ENCODE data around the gene LRTM2. TPM values are rescaled to one million over a fixed set of nuclear protein-coding genes. Genes with fewer than 3 reads are reported as not detected.

The LRTM2 gene
- total RNA-seq, 1 donor: not detected

DNA sequence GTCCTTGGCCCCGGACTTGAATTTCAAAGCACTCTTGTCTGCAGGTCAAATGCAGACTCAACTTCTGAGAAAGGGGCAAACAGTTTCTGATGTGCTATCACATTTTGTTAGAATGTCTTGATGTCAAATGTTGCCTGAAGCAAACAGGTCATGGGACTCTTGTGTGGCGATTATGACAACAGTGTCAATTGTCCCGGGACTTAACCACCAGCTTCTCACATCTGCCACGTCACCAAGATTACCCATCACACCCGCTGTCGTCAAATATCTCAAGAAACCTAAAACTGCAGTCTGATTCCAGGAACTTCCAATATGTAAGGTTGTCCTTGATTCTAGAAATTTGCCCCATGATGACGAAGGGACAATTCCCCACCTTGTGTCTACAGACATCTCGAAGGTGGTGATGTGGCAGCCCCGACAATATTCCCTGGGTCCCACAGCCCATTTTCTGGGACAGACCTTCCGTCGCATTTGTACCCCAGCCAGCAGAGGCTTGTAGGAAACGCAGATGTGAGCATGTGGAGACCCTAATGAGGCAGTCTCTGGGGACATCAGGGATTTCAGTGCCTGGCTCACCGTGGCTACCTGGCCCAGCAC is 21.3 kb downstream of the LRTM2 start:
- H3K4me3 ChIP-seq (ENCODE audit: low read depth, low read length): no peak overlapping the region
- DNase-seq (ENCODE audit: low read depth): no peak
- TF ChIP-seq, protein P1, sequence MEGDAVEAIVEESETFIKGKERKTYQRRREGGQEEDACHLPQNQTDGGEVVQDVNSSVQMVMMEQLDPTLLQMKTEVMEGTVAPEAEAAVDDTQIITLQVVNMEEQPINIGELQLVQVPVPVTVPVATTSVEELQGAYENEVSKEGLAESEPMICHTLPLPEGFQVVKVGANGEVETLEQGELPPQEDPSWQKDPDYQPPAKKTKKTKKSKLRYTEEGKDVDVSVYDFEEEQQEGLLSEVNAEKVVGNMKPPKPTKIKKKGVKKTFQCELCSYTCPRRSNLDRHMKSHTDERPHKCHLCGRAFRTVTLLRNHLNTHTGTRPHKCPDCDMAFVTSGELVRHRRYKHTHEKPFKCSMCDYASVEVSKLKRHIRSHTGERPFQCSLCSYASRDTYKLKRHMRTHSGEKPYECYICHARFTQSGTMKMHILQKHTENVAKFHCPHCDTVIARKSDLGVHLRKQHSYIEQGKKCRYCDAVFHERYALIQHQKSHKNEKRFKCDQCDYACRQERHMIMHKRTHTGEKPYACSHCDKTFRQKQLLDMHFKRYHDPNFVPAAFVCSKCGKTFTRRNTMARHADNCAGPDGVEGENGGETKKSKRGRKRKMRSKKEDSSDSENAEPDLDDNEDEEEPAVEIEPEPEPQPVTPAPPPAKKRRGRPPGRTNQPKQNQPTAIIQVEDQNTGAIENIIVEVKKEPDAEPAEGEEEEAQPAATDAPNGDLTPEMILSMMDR (IDR thresholded peaks at IDR 0.05; ENCODE audit: insufficient read depth, low read length): no peak

DNA sequence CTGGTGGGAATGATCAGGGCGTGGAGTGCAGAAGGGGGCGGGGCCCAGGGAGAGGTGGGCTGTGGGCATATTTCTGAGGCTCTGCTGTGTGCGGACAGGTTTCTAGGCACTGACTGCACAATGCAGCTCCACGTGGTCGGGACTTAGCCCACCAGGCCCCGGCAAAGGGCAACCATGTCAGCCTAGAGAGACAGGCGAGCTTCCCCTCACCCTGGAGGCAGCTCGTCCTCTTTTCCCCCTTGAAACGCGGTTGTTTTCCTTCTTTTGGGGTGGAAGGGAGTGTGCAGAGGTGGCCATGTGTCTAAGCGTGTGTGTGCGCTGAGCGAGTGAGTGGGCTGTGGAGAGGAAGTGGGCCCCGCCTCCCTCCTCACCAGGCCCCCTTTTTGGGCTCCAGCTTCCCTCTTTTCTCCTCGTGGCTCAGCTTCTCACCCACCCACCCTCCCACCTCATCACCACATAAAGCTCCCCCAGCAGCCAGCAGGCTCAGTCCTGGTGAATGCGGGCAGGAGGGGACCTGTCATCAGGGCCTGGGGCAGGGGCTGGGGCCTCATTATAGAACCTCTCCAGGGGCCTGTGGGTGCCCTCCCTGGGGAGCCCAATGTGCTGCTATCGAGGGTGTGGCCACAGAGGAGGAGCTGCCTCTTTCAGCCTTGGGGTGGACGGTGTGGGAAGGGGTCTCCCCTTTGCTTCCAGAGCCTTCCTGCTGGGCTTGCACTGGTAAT is 22.0 kb downstream of the LRTM2 start:
- no peak overlapping the region for H3K4me3 ChIP-seq (ENCODE audit: low read depth, low read length)
- DNase-seq (ENCODE audit: low read depth): no peak
- TF ChIP-seq, protein P1 (IDR thresholded peaks at IDR 0.05; ENCODE audit: insufficient read depth, low read length): no peak

DNA sequence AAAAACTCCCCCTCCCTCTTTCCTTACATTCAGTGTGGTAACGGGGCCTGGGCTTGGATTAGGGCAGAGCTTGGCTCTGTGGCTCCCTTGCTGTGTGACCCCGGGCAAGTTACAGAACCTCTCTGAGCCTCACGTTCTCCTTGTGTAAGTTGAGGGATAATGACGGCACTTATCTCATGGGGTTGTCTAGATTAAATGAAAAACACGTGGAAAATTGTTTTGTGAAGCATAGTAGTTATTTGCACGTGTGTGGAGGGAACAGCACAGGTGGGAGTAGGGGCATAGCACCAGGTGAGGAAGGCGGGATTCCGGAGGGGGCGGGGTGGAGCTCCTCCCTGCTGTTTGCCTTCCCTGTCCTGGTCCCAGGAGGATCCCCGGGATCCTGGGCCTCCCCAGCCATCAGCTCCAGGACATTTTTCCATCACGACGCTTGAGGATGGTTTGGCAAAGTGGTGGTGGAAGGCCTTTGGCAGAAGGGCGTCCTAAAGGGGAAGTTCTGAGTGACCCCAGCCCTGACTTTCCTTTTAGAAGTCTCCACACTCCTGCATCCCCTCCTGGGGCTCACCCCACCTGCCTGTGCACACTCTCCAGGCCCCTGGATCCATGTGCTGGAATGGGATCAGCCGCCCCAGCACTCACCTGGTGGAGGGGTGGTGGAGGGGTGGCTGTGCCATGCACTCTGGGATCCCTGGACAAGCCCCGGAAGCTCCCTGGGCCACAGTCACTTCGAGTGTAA is 22.7 kb downstream of the LRTM2 start:
- no peak overlapping the region for H3K4me3 ChIP-seq (ENCODE audit: low read depth, low read length)
- TF ChIP-seq, protein P1 (IDR thresholded peaks at IDR 0.05; ENCODE audit: insufficient read depth, low read length): no peak
- no peak for DNase-seq (ENCODE audit: low read depth)

DNA sequence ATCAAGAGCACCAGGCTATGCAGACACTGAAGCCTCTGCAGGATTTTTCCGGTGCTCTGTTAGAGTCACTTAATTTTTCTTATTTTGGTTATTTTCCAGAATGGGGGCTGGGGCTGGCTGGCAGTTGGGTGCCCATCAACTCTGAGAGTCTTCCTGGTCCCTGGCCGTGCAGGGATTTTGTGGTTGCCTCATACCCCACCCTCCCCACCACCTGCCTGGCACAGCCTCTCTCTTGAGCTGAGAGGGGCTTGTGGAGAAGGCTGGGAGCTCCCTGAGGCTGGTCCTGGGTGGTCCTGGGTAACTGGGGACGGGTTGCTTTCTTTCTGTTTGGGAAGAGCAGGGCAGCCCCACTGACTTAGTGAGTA is 23.3 kb downstream of the LRTM2 start:
- H3K4me3 ChIP-seq (ENCODE audit: low read depth, low read length): no peak overlapping the region
- TF ChIP-seq, protein P1 (IDR thresholded peaks at IDR 0.05; ENCODE audit: insufficient read depth, low read length): no peak
- DNase-seq (ENCODE audit: low read depth): no peak

DNA sequence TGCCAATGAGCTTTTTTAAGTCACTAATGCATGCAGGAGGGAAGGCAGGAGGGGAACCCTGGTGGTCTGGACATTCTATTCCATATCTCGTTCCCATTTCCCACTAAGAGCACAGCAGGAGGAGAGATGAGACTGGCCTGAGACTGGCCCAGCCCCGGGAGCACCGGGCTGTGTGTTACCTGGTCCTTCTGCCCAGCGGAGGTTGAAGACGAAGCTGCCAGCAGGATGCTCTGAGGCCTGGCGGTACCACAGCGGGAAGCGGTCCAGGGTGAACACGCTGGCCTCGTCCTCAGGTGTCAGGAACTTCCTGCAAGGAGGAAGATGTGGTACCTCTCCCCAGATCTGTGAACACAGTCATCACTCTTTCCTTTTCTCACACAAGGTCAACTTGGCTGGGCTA is 23.9 kb downstream of the LRTM2 start:
- no peak for DNase-seq (ENCODE audit: low read depth)
- TF ChIP-seq, protein P1 (IDR thresholded peaks at IDR 0.05; ENCODE audit: insufficient read depth, low read length): no peak
- H3K4me3 ChIP-seq (ENCODE audit: low read depth, low read length): no peak overlapping the region

DNA sequence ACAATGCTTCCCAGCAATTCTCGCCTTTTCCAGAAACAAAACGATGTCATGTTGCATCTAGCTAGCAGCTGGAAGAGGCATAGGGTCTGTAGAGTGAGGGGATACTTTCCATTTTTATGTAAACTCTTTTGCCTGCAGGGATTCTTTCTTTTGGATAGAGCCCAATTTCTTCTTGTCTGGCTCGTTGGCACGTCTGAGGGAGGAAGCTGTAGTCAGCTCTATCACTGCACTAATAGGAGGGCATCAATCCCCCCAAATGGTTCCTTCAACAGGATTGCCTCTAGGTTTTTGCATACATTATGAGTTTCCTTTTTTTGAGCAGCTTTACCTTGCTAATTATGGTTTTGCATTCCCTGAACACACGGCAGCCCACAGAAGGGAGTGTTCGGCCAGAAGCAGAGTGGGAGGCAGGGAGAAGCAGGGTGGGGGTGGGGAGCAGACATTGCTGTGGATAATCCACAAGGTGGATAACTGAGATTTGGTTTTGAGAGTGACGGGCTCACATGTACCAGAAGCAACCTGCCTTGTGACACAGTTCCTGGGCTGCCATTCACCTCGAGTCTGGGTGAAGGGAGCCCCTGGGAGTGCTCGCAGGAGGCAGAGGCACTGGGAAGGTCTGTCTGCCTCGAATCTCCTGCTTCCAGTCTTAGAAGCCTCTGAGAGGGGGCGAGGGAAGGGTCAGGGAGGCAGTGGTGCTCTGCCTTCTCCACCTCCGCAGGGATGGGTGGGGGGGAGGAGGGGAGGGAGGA is 24.5 kb downstream of the LRTM2 start:
- H3K4me3 ChIP-seq (ENCODE audit: low read depth, low read length): no peak overlapping the region
- DNase-seq (ENCODE audit: low read depth): no peak
- TF ChIP-seq, protein P1 (IDR thresholded peaks at IDR 0.05; ENCODE audit: insufficient read depth, low read length): no peak
